Panc1 (cell line): ENCODE data around the gene SH3PXD2A.

ENCODE experiments used
- CTCF ChIP-seq: fragments of 450-650 bp; IDR thresholded peaks from 2 replicates; pipeline ENCODE4 v1.5.1; 2017; ENCODE audit warnings: mild to moderate bottlenecking
- POLR2AphosphoS5 ChIP-seq: IDR thresholded peaks from 2 replicates; pipeline ENCODE4 v1.6.1; 2012; ENCODE audit warnings: mild to moderate bottlenecking, low read depth, low read length, moderate library complexity
- TCF7L2 ChIP-seq: IDR thresholded peaks from 2 replicates; pipeline ENCODE4 v1.6.1; 2011; ENCODE audit warnings: mild to moderate bottlenecking, low read depth, low read length, inconsistent platforms

DNA sequence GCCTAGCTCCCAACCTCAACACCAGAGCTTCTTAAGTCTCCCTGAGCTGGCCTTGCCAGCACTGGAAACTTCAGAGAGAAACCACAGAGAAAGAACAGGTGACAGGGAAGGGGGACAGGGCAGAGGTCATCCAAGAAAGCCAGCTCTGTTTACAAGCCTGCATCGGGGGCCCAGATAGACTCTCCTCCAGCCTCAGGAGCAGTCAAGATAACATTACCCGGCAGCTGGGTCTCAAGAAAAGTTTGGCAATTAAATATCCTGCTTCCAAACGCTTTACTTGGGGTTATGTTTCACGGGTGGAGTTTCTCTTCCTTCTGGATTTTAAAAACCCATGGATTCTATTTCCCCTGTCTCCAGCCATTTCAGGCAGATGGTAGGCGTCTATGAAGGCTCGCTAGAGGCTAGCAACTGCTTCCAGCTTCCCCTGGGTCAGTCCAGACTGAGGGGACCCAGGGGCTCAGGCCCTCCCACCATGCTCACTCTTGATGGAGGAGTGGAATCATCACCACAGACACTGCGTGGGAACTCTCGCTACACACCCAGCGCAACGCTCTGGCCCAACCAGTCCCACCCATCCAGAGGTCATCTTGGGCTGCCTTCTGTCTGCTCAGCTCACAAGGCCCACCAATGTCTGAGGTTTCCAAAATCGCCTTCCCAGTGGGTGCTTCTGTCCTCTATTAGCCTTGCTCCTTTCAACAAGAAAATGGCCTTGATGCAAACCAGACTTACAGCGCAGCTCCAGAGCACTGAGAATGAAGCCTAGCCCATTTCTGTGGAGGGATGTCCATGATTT lies 48.8 kb downstream of the SH3PXD2A start:
- no peak for TF ChIP-seq CTCF
- TF ChIP-seq POLR2AphosphoS5: no peak
- TF ChIP-seq TCF7L2: no peak
